Gastrocnemius medialis (tissue), 4 donors: ENCODE data around the gene LTBP1. TPM values are rescaled to one million over a fixed set of nuclear protein-coding genes. Genes with fewer than 3 reads are reported as not detected.
A peak's percentile ranks its signal among the peaks of the same experiment; 100 is the strongest.

ENCODE experiments used
- ATAC-seq, 2 donors: fragments of 150-250 bp; one replicate each; pipeline ENCODE4 v1.9.1; 2016
- DNase-seq, 2 donors: peaks; one replicate each; pipeline ENCODE4 v3.0.0-alpha.2; 2019
- H3K27ac ChIP-seq, 4 donors: fragments of 200-600 bp; sonication (generic); 1 replicate in 1 of 4; 2 replicates in 3 of 4; pipeline ENCODE4 v1.5.1; 2016 to 2018; ENCODE audit warnings: mild to moderate bottlenecking in 2 of 4, moderate library complexity in 1 of 4
- H3K27me3 ChIP-seq, 3 donors: fragments of 200-600 bp; sonication (generic) in 2 of 3; 1 replicate in 1 of 3; 2 replicates in 2 of 3; pipeline versions ENCODE4 v1.5.1 to v1.6.0; 2016 to 2019; ENCODE audit warnings: mild to moderate bottlenecking in 1 of 3, moderate library complexity in 1 of 3
- H3K36me3 ChIP-seq, 2 donors: fragments of 200-600 bp; sonication (generic) in 1 of 2; one replicate each; pipeline ENCODE4 v1.5.1; 2017 to 2018
- H3K4me1 ChIP-seq, 2 donors: fragments of 200-600 bp; sonication (generic) in 1 of 2; one replicate each; pipeline ENCODE4 v1.5.1; 2016 to 2017; ENCODE audit warnings: mild to moderate bottlenecking in 2 of 2
- H3K4me3 ChIP-seq, 4 donors: fragments of 200-600 bp; sonication (generic) in 3 of 4; 1 replicate in 1 of 4; 2 replicates in 3 of 4; pipeline ENCODE4 v1.5.1; 2016 to 2019; ENCODE audit warnings: mild to moderate bottlenecking in 2 of 4
- H3K9me3 ChIP-seq, 3 donors: fragments of 200-600 bp; sonication (generic) in 2 of 3; 1 replicate in 1 of 3; 2 replicates in 2 of 3; pipeline ENCODE4 v1.5.1; 2016 to 2019
- CTCF ChIP-seq, 5 experiments: fragments of 450-650 bp in 3 of 5; fragments of 200-600 bp in 2 of 5; sonication (generic) in 2 of 5; IDR thresholded peaks in 4 of 5; conservative IDR thresholded peaks in 1 of 5; 1 replicate in 4 of 5; 2 replicates in 1 of 5; pipeline ENCODE4 v1.5.1; 2016 to 2019; ENCODE audit warnings: antibody characterized with exemption in 5 of 5, mild to moderate bottlenecking in 3 of 5, moderate library complexity in 3 of 5
- POLR2A ChIP-seq, 2 donors: fragments of 450-650 bp; IDR thresholded peaks; one replicate each; pipeline ENCODE4 v1.6.1; 2017; ENCODE audit warnings: antibody characterized with exemption in 2 of 2, mild to moderate bottlenecking in 2 of 2, moderate library complexity in 2 of 2
- in situ Hi-C, 4 donors: fragments of 200-750 bp; cut with MboI; loops; one replicate each; pipeline versions ENCODE4 v1.15.0 to v1.8.0; 2017; ENCODE audit warnings: low sequenced_read_pairs in 4 of 4
- intact Hi-C: fragments of 100-400 bp; cut with DNase I; formaldehyde crosslinking; loops from one replicate; pipeline ENCODE4 v1.15.1; 2023; ENCODE audit warnings: low total_unique reads
- total RNA-seq, 4 donors: library from RNA; depleted of rRNA; stranded (reverse); fragments of >200 nt; gene quantifications; one replicate each; pipeline versions ENCODE4 v1.1.0 to v1.2.3, GENCODE V29; 2016

LTBP1 gene
- total RNA-seq, 4 donors from 2014 or later: 8.0 to 42.8 (median 18.4) TPM

GRCh38 chr2:33207151-33207740, 260.5 kb downstream of the LTBP1 start:
- TF ChIP-seq POLR2A (IDR thresholded peaks at IDR 0.05): no peak
- TF ChIP-seq CTCF (IDR thresholded peaks at IDR 0.05 in 4 of 5, conservative IDR thresholded peaks at IDR 0.05 in 1 of 5): no peak
- no peak overlapping the region for H3K4me3 ChIP-seq
- H3K36me3 ChIP-seq: no peaks in the 10 kb centered on the region
- DNase-seq (no peak), ATAC-seq (no peak)
- H3K27me3 ChIP-seq: no peaks in the 10 kb centered on the region
- H3K9me3 ChIP-seq: no peaks in the 10 kb centered on the region
- no peak overlapping the region for H3K27ac ChIP-seq
- in situ Hi-C loops (no loop called here), intact Hi-C loops (no loop called here)
- peaks cover 0 to 5% of the 10 kb centered on the region in 2 donors for H3K4me1 ChIP-seq

- H3K27ac ChIP-seq: no peak overlapping the region
- DNase-seq (no peak), ATAC-seq (no peak)
- no peaks in the 10 kb centered on the region for H3K9me3 ChIP-seq
- peaks cover 0 to 5% of the 10 kb centered on the region in 2 donors for H3K4me1 ChIP-seq
- in situ Hi-C loops: no loop called here
- H3K36me3 ChIP-seq: no peaks in the 10 kb centered on the region
- intact Hi-C loops: no loop called here
- H3K4me3 ChIP-seq: no peak overlapping the region
- TF ChIP-seq POLR2A (IDR thresholded peaks at IDR 0.05) (no peak), CTCF (IDR thresholded peaks at IDR 0.05 in 4 of 5, conservative IDR thresholded peaks at IDR 0.05 in 1 of 5) (no peak)
- no peaks in the 10 kb centered on the region for H3K27me3 ChIP-seq
These were observed 261.6 kb downstream of the LTBP1 start for GRCh38 chr2:33208400-33208799.

GRCh38 chr2:33209976-33210375, 263.2 kb downstream of the LTBP1 start:
- Histone ChIP-seq H3K4me3 (no peak overlapping the region), H3K9me3 (no peaks in the 10 kb centered on the region), H3K27me3 (no peaks in the 10 kb centered on the region), H3K4me1 (peaks cover 0 to 5% of the 10 kb centered on the region in 2 donors), H3K27ac (peak overlapping the region in 1 of 4 donors; percentile 10), H3K36me3 (no peaks in the 10 kb centered on the region)
- DNase-seq: no peak
- no peak for TF ChIP-seq POLR2A (IDR thresholded peaks at IDR 0.05)
- no peak for TF ChIP-seq CTCF (IDR thresholded peaks at IDR 0.05 in 4 of 5, conservative IDR thresholded peaks at IDR 0.05 in 1 of 5)
- ATAC-seq: no peak
- intact Hi-C loops: no loop called here
- in situ Hi-C loops: no loop called here

- Histone ChIP-seq H3K4me3 (no peak overlapping the region), H3K9me3 (no peaks in the 10 kb centered on the region), H3K27me3 (no peaks in the 10 kb centered on the region), H3K36me3 (no peaks in the 10 kb centered on the region), H3K4me1 (peaks cover 0 to 5% of the 10 kb centered on the region in 2 donors), H3K27ac (peak overlapping the region in 2 of 4 donors; percentile 10 to 39)
- DNase-seq (no peak), ATAC-seq (peak; percentile 62)
- in situ Hi-C loops (no loop called here), intact Hi-C loops (no loop called here)
- TF ChIP-seq POLR2A (IDR thresholded peaks at IDR 0.05) (no peak), CTCF (IDR thresholded peaks at IDR 0.05 in 4 of 5, conservative IDR thresholded peaks at IDR 0.05 in 1 of 5) (no peak)
These were observed 263.9 kb downstream of the LTBP1 start for GRCh38 chr2:33210626-33211025.

- Histone ChIP-seq H3K36me3 (no peaks in the 10 kb centered on the region), H3K9me3 (no peaks in the 10 kb centered on the region), H3K4me1 (peaks cover 7 to 13% of the 10 kb centered on the region in 2 donors), H3K27ac (no peak overlapping the region), H3K27me3 (no peaks in the 10 kb centered on the region), H3K4me3 (no peak overlapping the region)
- ATAC-seq (no peak), DNase-seq (no peak)
- no peak for TF ChIP-seq CTCF (IDR thresholded peaks at IDR 0.05 in 4 of 5, conservative IDR thresholded peaks at IDR 0.05 in 1 of 5)
- TF ChIP-seq POLR2A (IDR thresholded peaks at IDR 0.05): no peak
- intact Hi-C loops: no loop called here
- in situ Hi-C loops: no loop called here
These were observed 265.4 kb downstream of the LTBP1 start for GRCh38 chr2:33212151-33212550.
